Colonic mucosa (tissue), 4 donors: ENCODE data around the gene SLX4IP. TPM values are rescaled to one million over a fixed set of nuclear protein-coding genes. Genes with fewer than 3 reads are reported as not detected.
A peak's percentile ranks its signal among the peaks of the same experiment; 100 is the strongest.
"Not testable (repeated sequence)": the region's sequence is repeated elsewhere in the genome, so short reads cannot be mapped to it uniquely, and the experiment has no call there.

ENCODE experiments used
- DNase-seq: peaks from one replicate; pipeline ENCODE4 v3.0.0-alpha.2; 2020
- H3K27ac ChIP-seq: fragments of 200-600 bp; one replicate; pipeline ENCODE4 v1.8.0; 2021
- H3K27me3 ChIP-seq: fragments of 200-600 bp; one replicate; pipeline ENCODE4 v1.8.0; 2021
- H3K36me3 ChIP-seq: fragments of 200-600 bp; one replicate; pipeline ENCODE4 v1.8.0; 2021
- H3K4me1 ChIP-seq: fragments of 200-600 bp; one replicate; pipeline ENCODE4 v1.8.0; 2021; ENCODE audit warnings: mild to moderate bottlenecking
- H3K4me3 ChIP-seq: fragments of 200-600 bp; one replicate; pipeline ENCODE4 v1.8.0; 2021
- H3K9ac ChIP-seq, 2 donors: one replicate each; pipeline ENCODE4 v1.7.0; 2013; ENCODE audit warnings: control low read depth in 2 of 2, low read depth in 2 of 2, low read length in 2 of 2
- H3K9me3 ChIP-seq: fragments of 200-600 bp; one replicate; pipeline ENCODE4 v1.8.0; 2021
- intact Hi-C: fragments of 100-400 bp; cut with DNase I; formaldehyde crosslinking; loops from one replicate; pipeline ENCODE4 v1.14.1; 2022
- total RNA-seq, 2 donors: library from RNA; stranded (reverse); fragmentation: NEBNext Ultra II Directional in 1 of 2; extraction: Animal tissue kit (Norgen Biotek cat#: 25700) in 1 of 2; gene quantifications; one replicate each; pipeline ENCODE4 v1.2.1, GENCODE V29; 2021
- TF ChIP-seq, protein P1 (sequence below): fragments of 200-600 bp; IDR thresholded peaks from one replicate; pipeline ENCODE4 v1.8.0; 2022; ENCODE audit warnings: antibody characterized with exemption, mild to moderate bottlenecking
- donor health status: healthy.
- donor health status: DM: no; HTN: no; CAD: no.
- donor health status: DM: no; HTN: no; CAD: no.

SLX4IP gene
- total RNA-seq, 2 donors from 2014 or later, result 5.0 to 8.8 TPM

DNA sequence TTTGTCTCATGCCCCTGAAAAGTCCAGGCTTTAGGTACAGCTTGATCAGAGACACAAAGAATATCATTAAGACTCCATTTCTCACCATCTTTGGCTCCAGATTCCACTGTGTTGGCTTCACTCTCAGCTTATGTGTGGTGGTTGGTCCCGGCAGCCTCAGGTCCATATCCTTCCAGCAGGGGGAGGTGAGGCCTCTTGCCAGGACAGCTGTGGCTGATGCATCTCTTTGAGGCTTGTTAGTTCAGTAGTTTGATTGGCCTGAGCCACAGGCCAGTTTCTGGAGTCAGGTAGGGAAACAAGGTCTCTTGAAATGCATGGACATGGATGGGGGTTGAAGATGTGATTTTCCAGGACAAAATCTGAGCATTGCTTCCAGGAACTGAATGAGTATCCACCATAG lies 176.3 kb downstream of the SLX4IP start:
- intact Hi-C loops, result no loop called here
- no peaks in the 10 kb centered on the region for H3K27me3 ChIP-seq

DNA sequence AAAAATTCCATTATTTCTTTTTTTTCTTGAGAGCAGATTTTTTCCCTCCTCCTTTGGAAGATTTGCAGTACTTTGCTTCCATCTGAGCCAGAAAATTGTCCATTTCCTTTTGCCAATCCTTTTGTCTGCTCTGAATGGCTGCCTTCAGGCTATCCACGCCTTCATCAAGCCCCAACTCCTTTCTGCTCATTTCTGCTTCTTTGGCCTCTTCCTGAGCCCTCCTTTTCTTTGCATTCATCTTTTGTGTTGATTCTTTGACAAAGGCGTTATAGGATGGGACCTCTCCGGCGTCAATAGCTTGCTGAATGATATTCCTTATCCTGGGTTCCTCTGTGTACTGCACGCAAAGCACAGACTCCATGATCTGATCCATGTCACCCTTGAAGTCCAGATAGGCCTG lies 178.3 kb downstream of the SLX4IP start:
- H3K4me3 ChIP-seq, H3K27me3 ChIP-seq, DNase-seq, H3K9me3 ChIP-seq, H3K9ac ChIP-seq, H3K4me1 ChIP-seq, H3K36me3 ChIP-seq, intact Hi-C loops, H3K27ac ChIP-seq: not testable (repeated sequence)

More for the DNA sequence above, 176.3 kb downstream of the SLX4IP start:
- H3K9ac ChIP-seq, result no peak overlapping the region
- H3K27ac ChIP-seq, result no peak overlapping the region
- TF ChIP-seq, protein P1, sequence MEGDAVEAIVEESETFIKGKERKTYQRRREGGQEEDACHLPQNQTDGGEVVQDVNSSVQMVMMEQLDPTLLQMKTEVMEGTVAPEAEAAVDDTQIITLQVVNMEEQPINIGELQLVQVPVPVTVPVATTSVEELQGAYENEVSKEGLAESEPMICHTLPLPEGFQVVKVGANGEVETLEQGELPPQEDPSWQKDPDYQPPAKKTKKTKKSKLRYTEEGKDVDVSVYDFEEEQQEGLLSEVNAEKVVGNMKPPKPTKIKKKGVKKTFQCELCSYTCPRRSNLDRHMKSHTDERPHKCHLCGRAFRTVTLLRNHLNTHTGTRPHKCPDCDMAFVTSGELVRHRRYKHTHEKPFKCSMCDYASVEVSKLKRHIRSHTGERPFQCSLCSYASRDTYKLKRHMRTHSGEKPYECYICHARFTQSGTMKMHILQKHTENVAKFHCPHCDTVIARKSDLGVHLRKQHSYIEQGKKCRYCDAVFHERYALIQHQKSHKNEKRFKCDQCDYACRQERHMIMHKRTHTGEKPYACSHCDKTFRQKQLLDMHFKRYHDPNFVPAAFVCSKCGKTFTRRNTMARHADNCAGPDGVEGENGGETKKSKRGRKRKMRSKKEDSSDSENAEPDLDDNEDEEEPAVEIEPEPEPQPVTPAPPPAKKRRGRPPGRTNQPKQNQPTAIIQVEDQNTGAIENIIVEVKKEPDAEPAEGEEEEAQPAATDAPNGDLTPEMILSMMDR, result peak; percentile 29
- no peak for DNase-seq
- no peaks in the 10 kb centered on the region for H3K36me3 ChIP-seq
- no peak overlapping the region for H3K4me3 ChIP-seq
- no peaks in the 10 kb centered on the region for H3K9me3 ChIP-seq
- no peaks in the 10 kb centered on the region for H3K4me1 ChIP-seq

DNA sequence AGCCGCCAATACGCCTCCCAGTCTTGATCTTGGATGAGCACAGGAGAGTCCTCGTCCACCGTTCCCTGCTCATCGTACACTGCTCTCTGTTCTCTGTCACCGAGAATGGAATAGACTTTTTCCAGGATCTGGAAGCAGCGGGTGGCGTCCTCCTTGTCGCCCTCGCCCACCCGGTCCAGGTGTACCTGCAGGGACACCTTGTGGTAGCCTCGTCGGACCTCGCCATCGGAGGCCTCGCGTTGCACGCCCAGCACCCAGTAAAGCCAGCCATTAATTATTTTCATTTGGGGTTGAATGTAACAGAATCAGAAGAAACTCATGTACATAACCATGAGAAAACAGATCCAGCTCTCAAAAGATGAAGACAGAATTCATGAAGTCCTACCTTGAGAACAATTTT lies 178.8 kb downstream of the SLX4IP start:
- TF ChIP-seq, protein P1, result no peak
- Histone ChIP-seq H3K4me1 (no peaks in the 10 kb centered on the region), H3K27me3 (no peaks in the 10 kb centered on the region), H3K9me3 (no peaks in the 10 kb centered on the region), H3K4me3 (no peak overlapping the region), H3K27ac (no peak overlapping the region), H3K36me3 (no peaks in the 10 kb centered on the region), H3K9ac (no peak overlapping the region)
- DNase-seq, result no peak
- intact Hi-C loops, result no loop called here

DNA sequence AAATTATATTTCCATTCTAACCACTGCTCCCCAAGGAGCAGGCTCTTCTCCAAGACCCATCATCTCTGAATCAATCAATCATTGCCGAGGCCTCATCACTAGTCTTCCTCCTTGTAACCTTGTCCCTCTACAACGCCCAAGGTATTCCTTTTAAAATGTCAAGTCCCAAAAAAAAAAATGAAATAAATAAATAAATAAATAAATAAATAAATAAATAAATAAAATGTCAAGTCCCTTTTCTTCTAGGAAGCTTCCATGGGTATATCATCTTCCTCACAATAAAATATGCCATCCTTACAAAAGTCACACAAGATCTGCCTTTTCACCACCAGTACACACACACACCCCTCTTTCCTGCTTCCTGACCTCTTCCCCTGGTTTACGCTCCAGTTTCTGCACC lies 181.1 kb downstream of the SLX4IP start:
- no peaks in the 10 kb centered on the region for H3K27me3 ChIP-seq
- DNase-seq, result no peak
- intact Hi-C loops, result no loop called here
- H3K36me3 ChIP-seq, result no peaks in the 10 kb centered on the region
- TF ChIP-seq, protein P1, result no peak
- no peak overlapping the region for H3K9ac ChIP-seq
- H3K4me3 ChIP-seq, result no peak overlapping the region
- H3K9me3 ChIP-seq, result no peaks in the 10 kb centered on the region
- no peaks in the 10 kb centered on the region for H3K4me1 ChIP-seq
- no peak overlapping the region for H3K27ac ChIP-seq

DNA sequence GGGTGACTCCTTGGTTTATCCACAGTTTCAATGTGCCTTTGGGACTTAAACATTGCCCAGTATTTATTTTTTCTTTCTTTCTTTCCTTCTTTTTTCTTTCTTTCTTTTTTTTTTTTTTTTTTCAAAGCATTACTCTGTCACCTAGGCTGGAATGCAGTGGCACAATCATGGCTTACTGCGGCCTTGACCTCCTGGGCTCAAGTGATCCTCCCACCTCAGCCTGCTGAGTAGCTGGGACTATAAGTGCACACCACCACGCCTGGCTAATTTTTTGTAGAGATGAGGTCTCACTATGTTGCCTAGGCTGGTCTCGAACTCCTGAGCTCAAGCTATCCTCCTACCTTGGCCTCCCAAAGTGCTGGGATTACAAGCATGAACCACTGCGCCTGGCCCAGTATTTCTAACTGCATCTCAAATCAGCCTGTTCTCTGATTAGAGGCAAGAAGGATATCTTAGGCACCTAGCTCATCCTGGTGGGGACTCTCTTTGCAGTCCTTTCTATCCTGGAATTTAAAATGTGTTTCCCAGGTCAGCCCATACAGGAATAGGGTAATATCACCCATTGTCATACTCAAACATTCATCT lies 182.5 kb downstream of the SLX4IP start:
- H3K4me3 ChIP-seq, H3K27ac ChIP-seq, intact Hi-C loops, H3K36me3 ChIP-seq, H3K9ac ChIP-seq, DNase-seq, H3K9me3 ChIP-seq, H3K27me3 ChIP-seq, H3K4me1 ChIP-seq: not testable (repeated sequence)

DNA sequence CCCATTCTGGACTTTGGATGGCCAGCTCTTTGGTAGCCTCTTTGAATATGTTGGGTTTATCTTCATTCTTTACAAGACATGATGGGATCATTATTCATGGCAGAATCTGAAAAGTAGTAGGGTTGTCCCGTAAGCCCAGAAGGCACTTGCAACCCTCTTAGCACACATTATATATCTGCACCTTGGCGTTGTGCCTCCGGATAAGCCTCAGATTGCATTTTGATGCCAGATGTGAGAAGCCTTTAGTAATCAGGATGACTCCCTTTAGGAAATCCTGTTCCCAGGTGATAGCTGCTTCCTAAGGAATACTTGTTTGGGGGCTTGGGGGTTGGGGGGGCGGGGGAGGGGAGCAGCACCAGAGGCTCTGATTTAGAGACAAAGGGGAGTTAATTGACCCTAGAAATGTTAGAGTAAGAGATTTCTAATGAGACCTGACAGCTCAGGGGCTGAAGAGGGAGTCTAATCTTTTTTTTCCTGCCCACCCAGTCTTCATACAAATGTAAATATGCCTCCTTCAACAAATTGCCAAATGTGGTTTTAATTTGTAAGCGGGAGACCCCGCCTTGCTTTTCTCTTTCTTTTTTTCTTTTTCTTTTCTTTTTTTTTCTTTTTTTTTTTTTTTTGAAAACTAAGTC lies 183.6 kb downstream of the SLX4IP start:
- H3K27ac ChIP-seq, result no peak overlapping the region
- DNase-seq, result no peak
- TF ChIP-seq, protein P1, result no peak
- H3K9ac ChIP-seq, result no peak overlapping the region
- H3K4me1 ChIP-seq, result no peaks in the 10 kb centered on the region
- no peaks in the 10 kb centered on the region for H3K36me3 ChIP-seq
- no peaks in the 10 kb centered on the region for H3K9me3 ChIP-seq
- H3K4me3 ChIP-seq, result no peak overlapping the region
- intact Hi-C loops, result no loop called here
- H3K27me3 ChIP-seq, result no peaks in the 10 kb centered on the region
